ENCODE measurements around the gene MANSC4. TPM values are rescaled to one million over a fixed set of nuclear protein-coding genes. Genes with fewer than 3 reads are reported as not detected.

The MANSC4 gene
- not detected for total RNA-seq

DNA sequence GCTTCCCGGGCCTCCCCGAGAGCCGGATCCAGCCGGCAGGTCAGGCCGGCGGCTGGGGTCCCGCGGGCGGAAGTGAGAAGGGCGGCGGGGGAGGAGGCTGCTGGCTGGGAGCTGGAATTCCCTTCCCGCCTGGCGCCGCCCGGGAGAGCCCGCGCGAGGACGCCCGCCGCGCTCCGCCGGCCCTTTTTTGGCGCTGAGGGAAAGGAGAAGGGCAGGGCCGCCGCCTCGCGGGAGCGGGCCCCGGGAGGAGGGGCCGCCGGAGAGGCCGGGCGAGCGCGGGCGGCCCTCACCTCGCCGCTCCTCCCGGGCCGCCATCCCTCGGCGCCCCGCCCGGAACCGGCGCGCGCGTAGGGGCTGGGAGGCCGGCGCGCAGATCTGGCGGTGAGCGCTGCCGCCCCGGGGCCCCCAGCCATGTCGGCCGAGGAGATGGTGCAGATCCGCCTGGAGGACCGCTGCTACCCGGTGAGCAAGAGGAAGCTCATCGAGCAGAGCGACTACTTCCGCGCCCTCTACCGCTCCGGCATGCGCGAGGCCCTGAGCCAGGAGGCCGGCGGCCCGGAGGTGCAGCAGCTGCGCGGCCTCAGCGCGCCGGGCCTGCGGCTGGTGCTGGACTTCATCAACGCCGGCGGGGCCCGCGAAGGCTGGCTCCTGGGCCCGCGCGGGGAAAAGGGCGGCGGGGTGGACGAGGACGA, at the start of gene MANSC4, which contains the start of gene KLHL42:
Gene MANSC4, minus strand, starts transcription at position 317 of the 692 bp plus-strand sequence. CDS start 8,960 bp downstream, outside the sequence.
Gene KLHL42, plus strand, starts transcription at position 314 of the 692 bp plus-strand sequence. Its CDS starts 98 bp downstream, at position 412.
- intact Hi-C loops (cut with DNase I): no loop called here
- H3K4me1 ChIP-seq: peaks cover 41% of the 10 kb centered on the region
- WGBS, 2 donors: 0% methylated on average over 10 to 92 of the region's 92 CpGs

DNA sequence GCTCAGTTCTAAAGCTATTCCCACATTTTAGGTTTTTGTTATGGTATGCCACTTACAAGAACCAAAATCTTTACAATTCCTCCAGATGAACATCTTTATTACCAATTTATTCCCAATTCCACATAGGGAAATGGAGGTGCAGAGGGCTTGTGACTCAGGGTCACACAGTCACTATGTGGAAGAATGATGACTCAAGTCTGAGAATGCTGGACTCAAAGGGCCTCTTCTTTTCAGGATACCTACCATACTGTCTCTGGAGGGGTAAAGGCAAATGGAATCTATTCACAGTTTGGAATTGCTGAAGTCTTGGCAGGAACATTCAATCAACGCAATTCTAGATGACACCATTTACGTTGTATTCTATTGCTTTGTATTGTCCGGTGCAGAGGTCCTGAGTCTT, 48.2 kb upstream of the MANSC4 start:
- Histone ChIP-seq H3K27ac (no peak overlapping the region), H3K9me3 (no peaks in the 10 kb centered on the region), H3K27me3 (no peaks in the 10 kb centered on the region), H3K4me1 (no peaks in the 10 kb centered on the region), H3K4me3 (no peak overlapping the region), H3K36me3 (replicated peaks in 1 of 2; ENCODE audit: insufficient read depth in 1 of 2, low read depth in 2 of 2) (no peaks in the 10 kb centered on the region)
- intact Hi-C loops (cut with DNase I): loop anchor here (10.0 kb wide), 1 partner anchor 93 kb away; no protein-coding TSS in a partner anchor
- ATAC-seq (no peak), DNase-seq (no peak)
- TF ChIP-seq POLR2A (IDR thresholded peaks at IDR 0.05): no peak
- TF ChIP-seq, protein P1, sequence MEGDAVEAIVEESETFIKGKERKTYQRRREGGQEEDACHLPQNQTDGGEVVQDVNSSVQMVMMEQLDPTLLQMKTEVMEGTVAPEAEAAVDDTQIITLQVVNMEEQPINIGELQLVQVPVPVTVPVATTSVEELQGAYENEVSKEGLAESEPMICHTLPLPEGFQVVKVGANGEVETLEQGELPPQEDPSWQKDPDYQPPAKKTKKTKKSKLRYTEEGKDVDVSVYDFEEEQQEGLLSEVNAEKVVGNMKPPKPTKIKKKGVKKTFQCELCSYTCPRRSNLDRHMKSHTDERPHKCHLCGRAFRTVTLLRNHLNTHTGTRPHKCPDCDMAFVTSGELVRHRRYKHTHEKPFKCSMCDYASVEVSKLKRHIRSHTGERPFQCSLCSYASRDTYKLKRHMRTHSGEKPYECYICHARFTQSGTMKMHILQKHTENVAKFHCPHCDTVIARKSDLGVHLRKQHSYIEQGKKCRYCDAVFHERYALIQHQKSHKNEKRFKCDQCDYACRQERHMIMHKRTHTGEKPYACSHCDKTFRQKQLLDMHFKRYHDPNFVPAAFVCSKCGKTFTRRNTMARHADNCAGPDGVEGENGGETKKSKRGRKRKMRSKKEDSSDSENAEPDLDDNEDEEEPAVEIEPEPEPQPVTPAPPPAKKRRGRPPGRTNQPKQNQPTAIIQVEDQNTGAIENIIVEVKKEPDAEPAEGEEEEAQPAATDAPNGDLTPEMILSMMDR (IDR thresholded peaks at IDR 0.05): no peak
- WGBS, 2 donors: 93 to 95% methylated on average over 3 of the region's 3 CpGs

More for the DNA sequence above, at the start of gene MANSC4, which contains the start of gene KLHL42:
- peak within 1 kb of the TSS; percentile 43 to 84 for H3K4me3 ChIP-seq
- DNase-seq (peak; percentile 73 to 78 (median 76)), ATAC-seq (peak; percentile 88)
- no peaks in the 10 kb centered on the region for H3K27me3 ChIP-seq
- no peaks in the 10 kb centered on the region for H3K36me3 ChIP-seq (replicated peaks in 1 of 2; ENCODE audit: insufficient read depth in 1 of 2, low read depth in 2 of 2)
- H3K9me3 ChIP-seq: no peaks in the 10 kb centered on the region
- H3K27ac ChIP-seq: peak within 1 kb of the TSS; percentile 92 to 96 (median 95)
- TF ChIP-seq POLR2A (IDR thresholded peaks at IDR 0.05): peak; percentile 63 to 72 (median 71)
- TF ChIP-seq, protein P1 (IDR thresholded peaks at IDR 0.05): peak in 1 of 7 experiments; percentile 10

DNA sequence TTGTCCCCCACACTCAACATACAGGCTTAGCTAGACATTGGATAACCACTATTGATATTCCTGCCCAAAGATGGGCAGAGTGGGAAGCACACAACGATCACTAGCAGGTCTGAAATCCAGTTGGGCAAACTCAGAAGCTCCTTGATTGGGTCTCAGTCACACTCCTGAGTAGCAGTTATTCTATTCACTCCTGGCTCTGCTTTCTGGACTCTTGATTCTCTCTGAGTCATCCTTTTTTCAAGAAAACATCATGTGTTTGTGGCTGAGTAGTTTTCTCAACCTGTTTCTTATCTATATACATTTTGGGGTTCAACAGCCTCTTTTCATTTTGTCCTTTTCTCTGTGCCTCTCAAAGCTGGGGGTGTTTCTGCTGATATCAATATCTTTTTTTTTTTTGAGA, 46.0 kb upstream of the MANSC4 start:
- peaks cover 4% of the 10 kb centered on the region for H3K4me1 ChIP-seq
- no peak overlapping the region for H3K27ac ChIP-seq
- intact Hi-C loops (cut with DNase I): loop anchor here (10.0 kb wide), 1 partner anchor 91 kb away; no protein-coding TSS in a partner anchor
- ATAC-seq (no peak), DNase-seq (no peak)
- no peaks in the 10 kb centered on the region for H3K9me3 ChIP-seq
- no peaks in the 10 kb centered on the region for H3K27me3 ChIP-seq
- no peak overlapping the region for H3K4me3 ChIP-seq
- no peaks in the 10 kb centered on the region for H3K36me3 ChIP-seq (replicated peaks in 1 of 2; ENCODE audit: insufficient read depth in 1 of 2, low read depth in 2 of 2)
- no peak for TF ChIP-seq POLR2A (IDR thresholded peaks at IDR 0.05)
- TF ChIP-seq, protein P1 (IDR thresholded peaks at IDR 0.05): no peak
- WGBS, 2 donors: 71 to 88% methylated on average over 1 of the region's 1 CpG

DNA sequence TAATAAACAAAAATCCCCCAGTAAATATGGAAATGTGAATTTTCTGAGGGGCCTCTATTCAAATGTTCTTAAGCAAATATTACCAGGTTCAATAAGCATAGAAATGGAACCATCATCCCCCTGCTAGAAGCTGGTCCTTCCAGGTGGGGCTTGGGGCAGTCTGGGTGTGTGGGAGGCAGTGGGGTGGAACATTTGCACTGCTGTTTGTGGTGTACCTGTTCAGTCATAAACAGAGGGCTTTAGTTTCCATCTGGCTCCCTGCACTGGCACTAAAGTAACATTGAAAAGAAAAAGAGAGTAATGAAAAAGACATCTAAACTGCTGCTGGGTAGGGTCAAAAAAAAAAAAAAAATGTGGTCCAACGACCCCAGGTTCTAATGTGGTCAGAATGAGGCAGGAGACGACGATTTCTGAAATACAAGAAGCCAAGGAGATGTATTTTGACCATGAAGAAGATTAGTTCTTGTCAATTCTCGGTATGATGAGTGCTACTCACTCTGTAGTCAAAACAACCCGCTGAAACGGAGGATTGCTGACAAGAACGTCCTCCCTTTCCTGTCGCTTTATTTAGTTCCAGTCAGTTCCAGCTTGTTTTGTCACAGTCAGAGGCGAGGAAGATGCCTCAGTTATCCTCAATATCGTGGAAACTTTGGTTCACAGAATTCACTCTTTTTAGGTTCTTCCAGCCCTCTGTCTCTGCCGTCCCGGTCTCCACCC, 44.2 kb upstream of the MANSC4 start:
- 67 to 76% methylated on average over 12 of the region's 12 CpGs for WGBS, 2 donors
- intact Hi-C loops (cut with DNase I): loop anchor here (10.0 kb wide), 1 partner anchor 89 kb away; no protein-coding TSS in a partner anchor
- ATAC-seq: no peak
- Histone ChIP-seq H3K9me3 (no peaks in the 10 kb centered on the region), H3K36me3 (replicated peaks in 1 of 2; ENCODE audit: insufficient read depth in 1 of 2, low read depth in 2 of 2) (no peaks in the 10 kb centered on the region), H3K27me3 (no peaks in the 10 kb centered on the region), H3K27ac (no peak overlapping the region), H3K4me3 (no peak overlapping the region), H3K4me1 (peaks cover 15% of the 10 kb centered on the region)
- no peak for TF ChIP-seq POLR2A (IDR thresholded peaks at IDR 0.05)
- TF ChIP-seq, protein P1 (IDR thresholded peaks at IDR 0.05): no peak
- no peak for DNase-seq

Data from body of pancreas (tissue), 4 donors.